Fibroblast of mammary gland (primary cell): ENCODE results near the gene S100A14.

ENCODE experiments used
- DNase-seq: peaks from one replicate; pipeline ENCODE4 v3.0.0-alpha.2; 2010; ENCODE audit warnings: low read depth
- H3K4me3 ChIP-seq: 2 replicates; pipeline ENCODE4 v1.5.1; 2011; ENCODE audit warnings: low read depth, mild to moderate bottlenecking, low read length, moderate library complexity; ENCODE audit not compliant: control insufficient read depth
- TF ChIP-seq, protein P1 (sequence below): conservative IDR thresholded peaks from 2 replicates; pipeline ENCODE4 v1.5.1; 2011; ENCODE audit warnings: low read depth, low read length, inconsistent platforms; ENCODE audit not compliant: control insufficient read depth, insufficient read depth

The S100A14 gene

DNA sequence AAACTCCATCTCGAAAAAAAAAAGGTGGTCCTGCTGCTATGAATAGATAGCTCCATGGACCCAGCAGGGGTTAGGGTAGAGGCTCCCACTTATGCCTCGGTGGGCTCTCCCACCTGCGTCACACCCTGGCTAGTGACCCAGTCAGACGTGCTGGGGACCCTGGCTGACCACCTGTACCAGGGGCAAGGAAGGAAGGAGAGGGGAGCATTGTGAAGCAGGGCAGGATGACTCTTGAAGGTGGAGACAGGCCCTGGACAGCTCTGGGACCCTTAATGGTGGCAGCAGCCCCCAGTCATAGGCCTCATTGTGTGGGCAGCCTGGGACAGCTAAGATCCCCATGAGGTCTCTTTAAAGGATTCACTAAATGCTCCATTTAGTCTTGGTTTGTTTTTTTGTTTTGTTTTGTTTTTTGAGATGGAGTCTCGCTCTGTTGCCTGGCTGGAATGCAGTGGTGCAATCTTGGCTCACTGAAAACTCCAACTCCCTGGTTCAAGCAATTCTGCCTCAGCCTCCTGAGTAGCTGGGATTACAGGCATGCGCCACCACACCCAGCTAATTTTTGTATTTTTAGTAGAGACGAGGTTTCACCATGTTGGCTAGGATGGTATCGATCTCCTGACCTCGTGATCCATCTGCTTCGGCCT is 32.0 kb upstream of the S100A14 start:
- DNase-seq = no peak
- TF ChIP-seq, protein P1, sequence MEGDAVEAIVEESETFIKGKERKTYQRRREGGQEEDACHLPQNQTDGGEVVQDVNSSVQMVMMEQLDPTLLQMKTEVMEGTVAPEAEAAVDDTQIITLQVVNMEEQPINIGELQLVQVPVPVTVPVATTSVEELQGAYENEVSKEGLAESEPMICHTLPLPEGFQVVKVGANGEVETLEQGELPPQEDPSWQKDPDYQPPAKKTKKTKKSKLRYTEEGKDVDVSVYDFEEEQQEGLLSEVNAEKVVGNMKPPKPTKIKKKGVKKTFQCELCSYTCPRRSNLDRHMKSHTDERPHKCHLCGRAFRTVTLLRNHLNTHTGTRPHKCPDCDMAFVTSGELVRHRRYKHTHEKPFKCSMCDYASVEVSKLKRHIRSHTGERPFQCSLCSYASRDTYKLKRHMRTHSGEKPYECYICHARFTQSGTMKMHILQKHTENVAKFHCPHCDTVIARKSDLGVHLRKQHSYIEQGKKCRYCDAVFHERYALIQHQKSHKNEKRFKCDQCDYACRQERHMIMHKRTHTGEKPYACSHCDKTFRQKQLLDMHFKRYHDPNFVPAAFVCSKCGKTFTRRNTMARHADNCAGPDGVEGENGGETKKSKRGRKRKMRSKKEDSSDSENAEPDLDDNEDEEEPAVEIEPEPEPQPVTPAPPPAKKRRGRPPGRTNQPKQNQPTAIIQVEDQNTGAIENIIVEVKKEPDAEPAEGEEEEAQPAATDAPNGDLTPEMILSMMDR = no peak
- H3K4me3 ChIP-seq = no peak overlapping the region

- DNase-seq = no peak
- TF ChIP-seq, protein P1 = no peak
- H3K4me3 ChIP-seq = no peak overlapping the region
These were observed 31.2 kb upstream of the S100A14 start for GRCh38 chr1:153647346-153647714.

GRCh38 chr1:153646672-153647345 is 30.7 kb upstream of the S100A14 start:
- TF ChIP-seq, protein P1 = no peak
- no peak overlapping the region for H3K4me3 ChIP-seq
- DNase-seq = no peak

DNA sequence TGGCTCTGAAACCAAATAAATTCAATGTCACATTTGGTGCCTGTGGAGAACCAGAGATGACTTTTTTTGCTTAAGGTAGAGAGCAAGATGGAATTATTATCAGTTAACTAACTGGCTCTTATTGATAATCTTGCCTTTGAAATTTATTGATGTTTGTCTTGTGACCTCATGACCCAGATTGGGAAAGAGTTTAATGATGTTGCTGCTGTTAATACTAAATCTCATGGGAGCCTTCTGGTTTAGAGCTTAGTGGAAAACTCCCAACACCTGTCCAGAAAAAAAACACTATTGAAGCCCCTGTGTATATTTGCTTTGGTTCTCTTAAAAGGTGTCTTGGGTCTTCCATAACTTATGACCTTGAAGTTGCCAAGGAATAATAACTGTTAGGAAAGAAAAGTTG is 27.7 kb upstream of the S100A14 start:
- TF ChIP-seq, protein P1 = no peak
- DNase-seq = no peak
- no peak overlapping the region for H3K4me3 ChIP-seq

- no peak for DNase-seq
- TF ChIP-seq, protein P1 = no peak
- H3K4me3 ChIP-seq = no peak overlapping the region
These were observed 27.0 kb upstream of the S100A14 start for GRCh38 chr1:153643100-153643499.

- TF ChIP-seq, protein P1 = no peak
- H3K4me3 ChIP-seq = no peak overlapping the region
- DNase-seq = no peak
These were observed 26.0 kb upstream of the S100A14 start for GRCh38 chr1:153642161-153642560.
